Cardiac muscle cell (in vitro differentiated cells and primary cell): Measurements from ENCODE around the gene LRRC8E. TPM values are rescaled to one million over a fixed set of nuclear protein-coding genes. Genes with fewer than 3 reads are reported as not detected.
A peak's percentile ranks its signal among the peaks of the same experiment; 100 is the strongest.

ENCODE experiments used
- DNase-seq, 2 donors: peaks; one replicate each; pipeline versions ENCODE4 v3.0.0 to v3.0.0-alpha.2; 2010 to 2017; ENCODE audit warnings: low read depth in 1 of 2, low spot score in 1 of 2
- H3K27ac ChIP-seq: fragments of 200-600 bp; sonication (generic); 2 replicates; pipeline ENCODE4 v1.5.1; 2016
- H3K27me3 ChIP-seq: fragments of 200-600 bp; sonication (generic); 2 replicates; pipeline ENCODE4 v1.6.0; 2016; ENCODE audit warnings: control low read depth
- H3K36me3 ChIP-seq: fragments of 200-600 bp; sonication (generic); 2 replicates; pipeline ENCODE4 v1.5.1; 2016; ENCODE audit warnings: control low read depth
- H3K4me1 ChIP-seq: fragments of 200-600 bp; sonication (generic); 2 replicates; pipeline ENCODE4 v1.8.1; 2017; ENCODE audit warnings: low read depth, mild to moderate bottlenecking, mixed run types
- H3K4me3 ChIP-seq: fragments of 200-600 bp; sonication (generic); 2 replicates; pipeline ENCODE4 v1.5.1; 2016; ENCODE audit warnings: mild to moderate bottlenecking
- H3K9me3 ChIP-seq: fragments of 200-600 bp; sonication (generic); 2 replicates; pipeline ENCODE4 v1.5.1; 2017; ENCODE audit warnings: low read depth, mild to moderate bottlenecking, control low read depth
- polyA plus RNA-seq: library from polyadenylated mRNA; unstranded; fragments of >200 nt; fragmentation: Nextera tagmentation; extraction: Ambion mirVana; gene quantifications from 2 replicates; pipeline ENCODE4 v1.2.1, GENCODE V29; 2016
- total RNA-seq: library from RNA; depleted of rRNA; stranded (reverse); fragments of >200 nt; gene quantifications from 2 replicates; pipeline ENCODE4 v1.2.3, GENCODE V29; 2016
- TF ChIP-seq, protein P1 (sequence below): IDR thresholded peaks from 2 replicates; pipeline ENCODE4 v1.5.1; 2012; ENCODE audit warnings: low read depth, mild to moderate bottlenecking, low read length

The LRRC8E gene
- total and polyA plus RNA-seq, 2 experiments from 2014 or later: 2.4 TPM; not detected in 1

DNA sequence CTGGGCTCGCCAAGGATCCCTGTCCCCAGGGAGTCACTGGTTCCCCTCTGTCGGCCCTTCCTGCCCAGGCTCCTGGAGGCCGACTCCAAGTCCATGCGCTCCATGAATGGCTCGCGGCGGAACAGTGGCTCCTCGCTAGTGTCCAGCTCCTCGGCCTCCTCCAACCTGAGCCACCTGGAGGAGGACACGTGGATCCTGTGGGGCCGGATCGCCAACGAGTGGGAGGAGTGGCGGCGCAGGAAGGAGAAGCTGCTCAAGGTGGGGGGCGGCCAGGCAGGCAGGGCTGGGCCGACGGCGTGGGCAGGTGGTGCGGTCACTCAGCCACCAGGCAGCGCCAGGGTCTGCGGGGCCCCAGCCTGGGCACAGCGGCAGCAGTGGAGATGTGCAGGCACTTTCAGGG lies 40.6 kb upstream of the LRRC8E start:
- no peak for DNase-seq
- H3K4me3 ChIP-seq: no peak overlapping the region
- TF ChIP-seq, protein P1, sequence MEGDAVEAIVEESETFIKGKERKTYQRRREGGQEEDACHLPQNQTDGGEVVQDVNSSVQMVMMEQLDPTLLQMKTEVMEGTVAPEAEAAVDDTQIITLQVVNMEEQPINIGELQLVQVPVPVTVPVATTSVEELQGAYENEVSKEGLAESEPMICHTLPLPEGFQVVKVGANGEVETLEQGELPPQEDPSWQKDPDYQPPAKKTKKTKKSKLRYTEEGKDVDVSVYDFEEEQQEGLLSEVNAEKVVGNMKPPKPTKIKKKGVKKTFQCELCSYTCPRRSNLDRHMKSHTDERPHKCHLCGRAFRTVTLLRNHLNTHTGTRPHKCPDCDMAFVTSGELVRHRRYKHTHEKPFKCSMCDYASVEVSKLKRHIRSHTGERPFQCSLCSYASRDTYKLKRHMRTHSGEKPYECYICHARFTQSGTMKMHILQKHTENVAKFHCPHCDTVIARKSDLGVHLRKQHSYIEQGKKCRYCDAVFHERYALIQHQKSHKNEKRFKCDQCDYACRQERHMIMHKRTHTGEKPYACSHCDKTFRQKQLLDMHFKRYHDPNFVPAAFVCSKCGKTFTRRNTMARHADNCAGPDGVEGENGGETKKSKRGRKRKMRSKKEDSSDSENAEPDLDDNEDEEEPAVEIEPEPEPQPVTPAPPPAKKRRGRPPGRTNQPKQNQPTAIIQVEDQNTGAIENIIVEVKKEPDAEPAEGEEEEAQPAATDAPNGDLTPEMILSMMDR: no peak

DNA sequence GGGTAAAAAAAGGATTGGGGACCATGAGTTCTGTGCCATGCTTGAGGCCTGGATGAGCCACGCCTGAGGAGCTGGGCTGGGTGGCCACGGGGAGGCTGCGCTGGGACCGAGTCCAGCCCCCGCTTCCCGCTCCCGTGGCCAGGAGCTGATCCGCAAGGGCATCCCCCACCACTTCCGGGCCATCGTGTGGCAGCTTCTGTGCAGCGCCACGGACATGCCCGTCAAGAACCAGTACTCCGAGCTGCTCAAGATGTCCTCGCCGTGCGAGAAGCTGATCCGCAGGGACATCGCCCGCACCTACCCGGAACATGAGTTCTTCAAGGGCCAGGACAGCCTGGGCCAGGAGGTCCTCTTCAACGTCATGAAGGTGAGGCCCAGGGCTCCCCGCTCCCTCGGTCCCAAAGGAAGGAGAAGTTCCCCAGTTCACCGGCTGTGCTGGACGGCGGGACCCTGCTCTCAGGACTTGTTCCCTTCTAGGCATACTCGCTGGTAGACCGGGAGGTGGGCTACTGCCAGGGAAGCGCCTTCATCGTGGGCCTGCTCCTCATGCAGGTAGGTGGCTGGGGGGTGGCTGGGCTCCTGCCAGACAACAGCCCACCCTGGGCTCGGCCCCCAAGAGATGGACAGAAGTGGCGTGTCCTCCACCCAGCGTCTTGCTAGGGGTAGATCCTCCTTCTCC lies 39.4 kb upstream of the LRRC8E start:
- Histone ChIP-seq H3K27ac (no peak overlapping the region), H3K9me3 (no peaks in the 10 kb centered on the region), H3K36me3 (no peaks in the 10 kb centered on the region), H3K4me1 (peaks cover 28% of the 10 kb centered on the region), H3K27me3 (no peaks in the 10 kb centered on the region), H3K4me3 (no peak overlapping the region)
- TF ChIP-seq, protein P1: no peak
- DNase-seq: no peak

More for the DNA sequence above, 40.6 kb upstream of the LRRC8E start:
- H3K9me3 ChIP-seq: no peaks in the 10 kb centered on the region
- H3K36me3 ChIP-seq: no peaks in the 10 kb centered on the region
- H3K27me3 ChIP-seq: no peaks in the 10 kb centered on the region
- H3K27ac ChIP-seq: no peak overlapping the region
- peaks cover 25% of the 10 kb centered on the region for H3K4me1 ChIP-seq

DNA sequence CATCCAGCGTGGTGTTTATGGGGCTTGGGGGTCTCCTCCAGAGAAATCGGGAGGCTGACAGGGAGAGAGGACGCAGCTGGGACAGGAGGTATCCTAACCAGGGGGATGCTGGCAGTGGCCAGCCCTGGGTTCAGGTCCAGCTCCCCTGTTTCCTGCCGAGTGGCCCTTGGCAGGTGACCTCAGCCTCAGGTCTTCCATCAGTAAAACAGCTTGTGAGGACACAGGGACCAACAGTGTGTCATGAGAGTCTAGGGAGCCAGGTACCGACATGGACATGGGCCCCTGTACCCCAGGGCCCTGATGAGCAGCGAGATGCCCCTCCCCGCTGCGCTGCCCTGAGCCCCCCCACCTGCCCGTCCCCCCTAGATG lies 38.7 kb upstream of the LRRC8E start:
- Histone ChIP-seq H3K27ac (peak overlapping the region; percentile 65), H3K36me3 (no peaks in the 10 kb centered on the region), H3K9me3 (no peaks in the 10 kb centered on the region), H3K27me3 (no peaks in the 10 kb centered on the region), H3K4me1 (peaks cover 26% of the 10 kb centered on the region), H3K4me3 (no peak overlapping the region)
- DNase-seq: no peak
- TF ChIP-seq, protein P1: no peak

DNA sequence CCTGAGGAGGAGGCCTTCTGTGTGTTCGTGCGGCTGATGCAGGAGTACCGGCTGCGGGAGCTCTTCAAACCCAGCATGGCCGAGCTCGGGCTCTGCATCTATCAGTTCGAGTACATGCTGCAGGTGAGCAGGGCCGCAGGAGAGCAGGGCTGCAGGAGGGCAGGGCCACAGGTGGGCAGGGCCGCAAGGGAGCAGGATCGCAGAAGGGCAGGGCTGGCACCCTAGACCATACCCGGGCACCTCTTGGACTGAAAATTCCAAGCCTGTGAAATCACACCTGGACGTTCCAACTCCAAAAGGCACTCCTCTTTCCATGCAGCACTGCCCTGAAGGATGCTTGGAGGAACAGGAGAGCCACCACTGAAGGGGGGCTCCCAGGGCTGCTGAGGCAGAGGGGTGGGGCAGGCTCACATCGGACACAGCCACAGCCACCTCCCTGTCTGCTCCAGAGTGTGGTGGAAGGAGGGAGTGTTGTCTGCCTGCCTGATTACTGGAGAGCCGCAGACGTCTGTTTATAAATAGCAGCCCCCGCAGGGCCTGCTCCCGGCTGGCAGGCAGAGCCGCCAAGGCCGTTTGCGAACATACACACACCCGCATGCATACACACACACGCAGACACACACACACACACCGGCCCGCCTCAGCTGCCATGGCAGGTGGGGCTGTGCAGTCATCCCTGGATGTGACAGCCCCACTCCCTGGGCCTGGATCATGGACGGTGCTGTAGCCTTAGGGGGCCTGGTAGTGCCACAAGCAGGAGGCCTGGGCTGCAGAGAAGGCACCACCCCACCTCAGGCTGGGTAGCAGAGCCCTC lies 38.1 kb upstream of the LRRC8E start:
- no peaks in the 10 kb centered on the region for H3K9me3 ChIP-seq
- H3K4me3 ChIP-seq: no peak overlapping the region
- TF ChIP-seq, protein P1: no peak
- H3K36me3 ChIP-seq: no peaks in the 10 kb centered on the region
- peak overlapping the region; percentile 65 for H3K27ac ChIP-seq
- H3K27me3 ChIP-seq: no peaks in the 10 kb centered on the region
- DNase-seq: peak in 1 of 2 donors; percentile 82
- H3K4me1 ChIP-seq: peaks cover 20% of the 10 kb centered on the region

DNA sequence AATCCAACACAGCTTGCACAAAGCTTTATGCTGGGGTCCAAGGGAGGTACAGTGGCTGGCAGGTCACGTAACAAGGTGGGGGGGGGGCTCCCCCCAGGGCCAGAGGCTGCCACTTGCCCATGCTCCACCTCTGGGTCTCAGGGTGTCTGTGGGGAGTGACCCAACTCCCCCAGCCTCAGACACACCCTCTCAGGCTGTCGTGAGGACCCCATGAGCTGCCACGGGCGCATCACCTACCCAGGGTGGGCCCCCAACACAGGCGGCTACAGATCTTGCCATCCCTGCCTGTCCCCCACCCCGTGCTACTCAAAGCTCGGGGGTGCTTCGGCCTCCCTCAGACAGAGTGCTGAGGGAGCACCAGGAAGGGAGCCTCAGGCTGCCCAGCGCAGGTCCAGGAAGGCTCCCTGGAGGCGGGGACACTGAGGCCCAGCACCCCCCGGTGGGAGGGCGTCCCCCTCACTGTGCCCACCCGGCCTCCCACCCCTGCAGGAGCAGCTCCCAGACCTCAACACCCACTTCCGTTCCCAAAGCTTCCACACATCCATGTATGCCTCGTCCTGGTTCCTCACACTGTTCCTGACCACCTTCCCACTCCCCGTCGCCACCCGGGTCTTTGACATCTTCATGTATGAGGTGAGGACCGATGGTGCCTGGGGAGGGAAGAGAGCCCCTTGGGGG lies 37.2 kb upstream of the LRRC8E start:
- Histone ChIP-seq H3K9me3 (no peaks in the 10 kb centered on the region), H3K27me3 (no peaks in the 10 kb centered on the region), H3K4me3 (no peak overlapping the region), H3K36me3 (no peaks in the 10 kb centered on the region), H3K27ac (peak overlapping the region; percentile 65), H3K4me1 (peaks cover 16% of the 10 kb centered on the region)
- no peak for DNase-seq
- TF ChIP-seq, protein P1: no peak
